GM04504 (cell line): Measurements from ENCODE around the gene TRPM3.

Source experiments
- DNase-seq: peaks from one replicate; pipeline ENCODE4 v3.0.0-alpha.2; 2012; ENCODE audit warnings: low read depth

Gene TRPM3

DNA sequence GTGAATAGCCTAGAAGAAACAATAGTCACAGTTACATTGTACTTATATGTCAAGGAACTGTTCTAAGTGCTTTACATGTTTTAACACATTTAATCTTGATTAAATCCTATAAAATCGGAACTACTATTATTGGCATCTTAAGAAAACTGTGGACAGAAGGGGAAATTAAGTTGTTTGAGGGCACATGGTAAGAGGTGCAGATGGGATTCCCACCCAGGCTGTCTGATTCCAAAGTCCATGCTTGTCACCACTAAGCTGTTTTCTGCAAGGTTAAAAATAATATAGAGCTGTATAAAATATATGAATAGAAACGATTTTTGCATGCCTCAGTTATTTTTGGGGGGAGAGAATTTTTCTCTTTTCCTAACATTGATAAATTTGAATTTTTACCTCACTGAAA is 512.4 kb downstream of the TRPM3 start:
- DNase-seq, result no peak

DNA sequence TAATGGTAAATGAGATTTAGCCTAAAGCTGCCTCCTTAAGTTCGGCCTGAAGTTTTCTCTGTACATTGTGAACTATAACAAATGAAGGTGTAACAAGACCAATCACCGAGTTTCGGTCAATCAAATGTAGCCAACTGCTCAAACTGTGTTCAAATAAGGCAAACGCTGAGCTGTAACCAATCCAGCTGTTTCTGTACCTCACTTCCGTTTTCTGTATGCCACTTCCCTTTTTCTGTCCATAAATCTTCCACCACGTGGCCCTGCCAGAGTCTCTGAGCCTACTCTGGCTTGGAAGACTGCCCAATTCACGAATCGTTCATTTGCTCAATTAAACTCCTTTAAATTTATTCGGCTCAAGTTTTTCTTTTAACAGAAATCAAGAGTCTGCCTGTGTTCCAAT is 513.5 kb downstream of the TRPM3 start:
- DNase-seq, result no peak

DNA sequence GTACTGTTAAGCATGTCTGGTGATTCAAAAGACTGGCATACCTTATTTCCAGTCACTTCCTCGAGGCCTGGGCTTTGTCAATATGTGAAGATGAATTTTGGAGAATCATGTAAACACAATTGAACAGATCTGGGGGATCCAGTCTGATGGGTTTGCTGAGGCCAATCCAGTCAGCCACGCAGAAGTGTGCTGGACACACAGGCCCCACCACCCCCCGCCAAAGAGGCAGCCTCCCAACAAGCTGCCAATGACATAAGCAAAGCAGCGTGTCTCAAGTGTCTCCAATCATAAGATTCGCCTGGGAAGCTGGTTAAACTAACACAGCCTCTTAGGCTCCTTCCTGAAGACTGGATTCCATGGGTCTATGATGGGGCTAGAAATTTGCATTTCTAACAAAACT is 514.1 kb downstream of the TRPM3 start:
- no peak for DNase-seq

DNA sequence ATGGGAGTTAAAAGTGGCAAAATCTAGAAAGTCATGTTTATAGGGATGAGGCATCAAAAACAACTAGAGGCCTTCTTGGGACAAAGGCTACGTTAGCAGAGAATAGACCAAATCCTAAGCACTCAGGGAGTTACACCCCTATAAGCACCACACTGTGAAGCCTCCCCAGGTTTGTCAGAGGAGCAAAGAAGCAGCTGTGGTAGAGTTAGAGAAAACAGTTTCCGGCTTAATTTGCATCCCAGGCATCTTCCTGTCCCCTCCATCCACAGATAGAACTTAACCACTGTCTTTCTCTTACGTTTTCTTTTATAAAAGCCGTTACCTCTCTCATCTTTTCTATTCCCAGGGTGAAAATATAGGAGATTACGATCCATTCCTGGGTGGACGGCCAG is 518.4 kb downstream of the TRPM3 start:
- no peak for DNase-seq

DNA sequence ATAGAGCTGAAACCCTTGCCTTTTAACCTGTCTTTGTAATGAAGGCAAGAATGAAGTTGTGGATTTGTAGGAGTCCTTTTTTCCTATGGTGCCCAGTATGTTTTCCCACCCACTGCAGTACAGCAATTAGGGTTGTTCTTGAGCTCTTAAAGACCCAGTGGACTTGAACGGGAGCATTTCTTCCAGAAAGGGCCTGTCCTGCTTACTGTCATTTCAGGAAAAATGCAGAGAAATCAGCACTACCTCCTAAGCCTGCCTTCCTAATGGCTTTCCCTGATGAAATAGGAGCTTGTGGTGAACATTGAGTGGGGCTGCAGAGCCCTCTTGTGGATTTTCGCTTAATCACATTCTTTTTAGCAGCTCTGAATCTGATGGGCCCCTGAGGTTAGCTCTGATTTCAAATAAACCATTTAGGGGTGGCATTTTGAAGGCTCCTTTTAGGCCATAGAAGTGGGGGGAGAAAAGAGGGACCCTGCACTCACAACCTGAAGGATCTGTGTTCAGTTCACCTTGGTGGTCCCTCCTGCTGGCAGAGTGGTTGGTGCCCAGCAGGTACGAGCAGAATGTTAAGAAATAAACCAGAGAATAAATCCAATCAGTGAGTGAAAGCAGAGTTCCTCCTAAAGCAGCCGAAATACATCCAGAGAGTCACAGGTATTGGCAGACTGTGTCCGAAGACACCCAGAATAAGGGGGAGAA is 519.0 kb downstream of the TRPM3 start:
- DNase-seq, result peak; percentile 68

DNA sequence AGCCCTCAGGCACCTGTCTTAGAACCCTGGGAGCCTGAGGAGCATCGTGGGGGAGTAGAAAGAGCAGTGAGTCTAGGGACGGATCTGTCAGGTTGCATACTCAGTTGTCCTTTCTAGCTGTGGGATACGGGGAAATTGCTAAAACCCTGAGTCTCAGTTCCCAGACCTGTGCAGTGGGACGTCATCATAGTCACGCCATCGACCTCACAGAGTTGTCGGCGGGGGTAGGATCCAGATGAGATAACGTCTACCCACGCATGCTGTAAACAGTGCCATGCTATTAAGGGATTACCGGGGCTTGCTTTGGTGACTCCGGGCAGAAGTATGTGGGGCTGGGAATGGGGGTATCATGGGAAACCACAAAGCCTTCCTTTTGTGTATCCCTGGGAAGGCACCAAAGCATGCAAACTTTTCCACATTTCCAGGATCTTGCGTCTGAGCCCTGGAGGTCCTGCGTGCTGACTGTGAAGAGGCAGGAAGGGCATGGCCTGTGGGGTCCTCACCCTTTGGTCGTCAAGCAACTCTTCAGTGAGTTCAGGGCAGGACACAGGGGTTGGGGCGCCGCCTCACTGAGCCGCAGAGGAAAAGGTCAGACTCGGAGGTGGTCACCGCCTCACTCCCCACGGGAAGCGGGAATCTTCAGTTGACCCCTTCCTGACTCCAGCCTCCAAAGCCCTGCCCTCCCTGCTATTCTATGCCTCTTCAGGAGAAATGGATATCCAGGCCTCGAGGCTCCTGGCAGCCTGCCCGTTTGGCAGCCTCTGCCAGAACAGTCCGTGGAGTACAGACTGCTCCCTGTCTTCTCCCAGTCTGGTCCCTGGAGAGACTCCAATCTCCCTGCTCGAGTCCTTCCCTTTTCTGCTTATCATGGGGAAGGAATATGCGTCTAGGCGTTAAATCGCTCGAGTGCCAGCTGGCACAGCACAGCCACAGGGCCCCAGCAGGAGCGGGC is 520.1 kb downstream of the TRPM3 start:
- peak; percentile 93 for DNase-seq

DNA sequence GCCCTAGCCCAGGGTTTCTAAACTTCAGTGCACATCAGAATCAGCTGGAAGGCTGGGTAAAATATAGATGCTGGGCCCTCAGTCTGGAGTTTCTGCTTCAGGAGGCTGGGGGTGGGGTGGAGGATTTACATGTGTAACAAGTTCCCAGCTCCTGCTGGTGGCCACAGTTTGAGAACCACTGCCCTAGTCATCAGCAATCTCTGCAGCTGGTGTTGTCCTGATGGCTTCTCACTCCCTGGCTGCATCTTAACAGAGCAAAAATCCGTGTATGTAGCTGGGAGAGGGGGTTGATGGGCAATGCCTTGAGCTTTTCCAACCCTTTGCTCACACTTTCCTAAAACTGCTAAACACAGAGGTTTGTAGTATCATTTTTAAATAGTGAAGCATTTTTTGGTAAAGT is 520.9 kb downstream of the TRPM3 start:
- DNase-seq, result peak; percentile 46

DNA sequence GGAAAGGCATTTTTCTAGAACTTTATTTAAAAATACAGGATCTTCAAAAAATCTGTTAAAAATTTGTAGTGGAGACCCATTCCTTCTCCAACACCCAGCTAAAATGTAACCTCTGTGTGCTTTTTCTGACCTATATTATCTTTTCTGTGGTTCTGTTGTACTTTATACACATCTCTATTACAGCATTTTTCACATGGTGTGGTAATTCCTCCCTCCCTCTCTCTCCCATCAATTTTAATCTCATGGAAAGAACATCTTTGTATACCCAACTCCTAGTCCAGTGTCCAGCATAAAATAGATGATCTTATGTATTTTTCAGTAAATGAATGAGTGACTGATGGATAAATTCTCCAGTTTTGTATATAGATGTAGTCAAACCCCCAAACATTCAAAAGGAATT is 523.5 kb downstream of the TRPM3 start:
- no peak for DNase-seq

DNA sequence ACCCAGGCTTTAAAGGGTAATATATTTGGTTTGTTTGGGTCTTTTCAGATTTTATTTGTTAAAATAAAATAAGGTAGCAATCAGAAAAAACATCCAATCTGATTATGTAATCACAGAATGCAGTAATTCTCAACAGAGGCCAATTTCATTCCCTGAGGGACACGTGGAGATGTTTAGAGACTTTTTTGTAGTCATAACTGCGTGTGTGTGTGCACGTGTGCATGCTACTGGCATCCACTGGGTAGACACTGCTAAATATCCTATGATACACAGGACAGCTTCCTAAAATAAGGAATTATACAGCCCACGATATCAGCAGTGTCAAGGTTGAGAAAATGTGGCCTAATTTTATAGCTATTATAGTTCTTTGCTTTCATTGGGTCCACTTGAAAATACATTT is 526.2 kb downstream of the TRPM3 start:
- DNase-seq, result no peak

DNA sequence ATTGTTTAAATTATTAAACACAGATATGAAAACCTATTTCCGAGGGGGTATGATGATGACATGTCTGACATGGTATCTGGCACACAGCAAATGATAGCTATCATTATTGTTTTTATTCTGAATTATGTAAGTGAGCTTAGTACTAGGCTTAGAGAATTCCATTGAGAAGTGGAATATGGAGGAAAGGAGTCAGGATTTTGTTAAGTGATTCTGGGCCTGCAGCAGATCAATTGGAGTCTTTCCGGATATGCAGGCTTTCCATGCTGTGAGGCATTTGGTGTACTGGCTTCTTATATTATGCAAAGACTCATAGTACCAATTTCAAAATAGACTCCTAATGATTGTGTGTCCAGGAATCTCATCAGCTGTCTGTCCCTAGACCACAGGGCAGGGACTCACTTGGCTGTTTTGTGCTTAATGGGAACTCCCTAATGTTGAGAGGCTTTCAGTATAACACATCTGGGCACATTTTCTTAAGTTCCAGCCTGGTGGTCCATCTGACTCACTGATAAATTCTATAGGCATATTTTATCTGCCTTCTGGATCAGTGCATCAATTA is 527.0 kb downstream of the TRPM3 start:
- DNase-seq, result no peak

DNA sequence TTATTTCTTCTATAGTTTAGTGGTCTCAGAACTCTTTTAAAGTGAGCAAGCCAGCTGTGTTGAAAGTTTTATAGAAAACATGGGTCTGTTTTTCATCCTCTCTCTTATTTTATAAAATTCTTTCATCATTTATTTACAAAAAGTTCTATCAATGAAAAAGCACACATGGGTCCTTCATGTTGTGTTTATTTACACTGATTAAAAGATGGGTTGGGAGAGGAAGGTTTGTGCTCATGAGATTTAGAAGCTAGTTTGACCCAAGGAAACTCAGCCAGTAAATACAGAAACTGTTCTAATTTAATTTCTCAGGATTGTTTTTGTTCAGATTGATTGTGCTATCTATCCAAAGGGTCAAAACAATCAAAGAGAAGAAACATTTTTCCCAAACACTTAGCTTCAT is 528.2 kb downstream of the TRPM3 start:
- no peak for DNase-seq

DNA sequence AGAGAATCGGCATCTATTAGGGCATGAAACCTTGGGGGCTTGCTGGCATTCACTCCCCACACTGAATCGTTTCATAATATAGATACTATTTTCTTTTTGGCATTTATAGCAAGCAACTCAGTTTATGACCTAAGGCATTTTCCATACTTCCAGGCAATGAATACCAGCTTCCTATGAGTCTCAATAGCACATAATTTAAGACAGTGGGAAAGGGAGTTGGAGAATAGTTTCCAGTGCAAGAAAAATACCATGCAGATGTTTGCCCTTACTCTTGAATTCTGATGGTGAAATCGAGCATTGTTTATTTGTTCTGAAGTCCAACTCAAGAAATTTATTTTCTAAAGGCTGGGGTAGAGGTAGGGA is 531.1 kb downstream of the TRPM3 start:
- peak; percentile 61 for DNase-seq

DNA sequence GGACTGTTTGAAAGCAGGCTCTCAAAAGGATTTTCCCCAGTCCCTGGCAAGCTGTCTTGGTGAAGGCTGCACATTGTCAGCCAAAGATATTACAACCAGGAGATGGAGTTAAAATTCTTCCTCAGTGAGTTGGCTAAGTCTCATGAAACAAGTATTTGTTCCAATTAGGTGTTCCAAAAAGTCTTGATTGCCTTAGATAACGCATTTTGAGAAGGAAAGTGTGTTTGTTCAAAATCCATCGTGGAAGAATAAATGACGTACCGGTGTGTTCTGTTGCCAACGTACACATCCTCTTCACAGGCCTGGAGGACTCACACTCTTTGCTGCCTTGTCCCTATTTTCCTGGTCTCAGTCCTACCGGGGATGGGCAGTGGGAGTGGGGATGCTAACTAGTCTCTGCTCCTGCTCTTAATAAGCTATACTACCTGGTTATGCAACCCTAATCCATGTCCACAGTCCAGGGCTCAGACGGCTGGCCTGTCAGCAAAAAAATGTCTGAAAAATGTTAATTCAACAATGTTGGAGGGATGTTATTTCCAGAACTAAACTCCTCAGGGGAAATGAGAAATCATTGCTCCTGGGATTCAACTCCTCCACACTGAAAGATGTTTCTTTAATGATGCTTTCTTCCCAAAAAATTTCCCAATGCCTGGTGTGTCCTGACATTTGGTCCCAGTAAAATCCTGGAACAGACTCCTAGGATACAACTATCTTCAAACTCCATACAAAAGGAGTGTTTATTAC is 531.7 kb downstream of the TRPM3 start:
- peak; percentile 67 for DNase-seq

DNA sequence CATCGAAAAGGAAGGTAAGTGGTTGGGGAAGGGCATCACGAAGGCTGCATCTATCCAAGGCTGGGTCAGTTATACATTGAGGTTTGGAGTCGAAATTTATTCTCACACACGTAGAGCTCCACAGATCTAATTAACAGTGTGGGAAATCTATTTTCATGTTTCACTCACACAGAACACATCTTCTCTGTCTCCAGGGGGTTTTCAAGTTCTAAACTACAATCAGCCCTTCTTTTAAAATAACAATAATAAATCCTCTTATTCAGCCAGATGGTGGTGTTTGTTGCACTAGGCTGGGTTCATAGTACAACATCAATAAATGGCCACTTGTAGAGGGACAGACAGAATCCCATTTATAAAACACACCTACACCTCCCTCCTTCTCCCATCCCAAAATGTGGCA is 532.4 kb downstream of the TRPM3 start:
- no peak for DNase-seq

DNA sequence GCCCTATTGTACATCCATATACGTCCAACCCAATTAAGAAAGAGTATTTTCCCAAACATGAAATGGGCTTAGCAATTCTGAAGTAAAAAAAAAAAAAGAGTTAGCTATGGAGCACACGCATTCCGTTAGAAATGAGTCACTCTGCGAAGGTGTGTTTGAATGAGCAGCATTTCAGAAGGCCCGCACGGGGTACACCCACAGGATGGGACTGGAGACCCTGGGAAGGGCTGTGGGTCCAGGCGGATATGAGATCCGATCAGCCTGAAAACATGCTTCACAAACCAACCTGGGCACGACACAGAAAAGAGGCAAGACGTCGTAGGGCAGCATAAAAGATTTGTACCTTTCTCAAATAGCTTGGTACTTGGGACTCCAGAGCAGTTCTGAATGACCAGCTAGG is 533.0 kb downstream of the TRPM3 start:
- no peak for DNase-seq

DNA sequence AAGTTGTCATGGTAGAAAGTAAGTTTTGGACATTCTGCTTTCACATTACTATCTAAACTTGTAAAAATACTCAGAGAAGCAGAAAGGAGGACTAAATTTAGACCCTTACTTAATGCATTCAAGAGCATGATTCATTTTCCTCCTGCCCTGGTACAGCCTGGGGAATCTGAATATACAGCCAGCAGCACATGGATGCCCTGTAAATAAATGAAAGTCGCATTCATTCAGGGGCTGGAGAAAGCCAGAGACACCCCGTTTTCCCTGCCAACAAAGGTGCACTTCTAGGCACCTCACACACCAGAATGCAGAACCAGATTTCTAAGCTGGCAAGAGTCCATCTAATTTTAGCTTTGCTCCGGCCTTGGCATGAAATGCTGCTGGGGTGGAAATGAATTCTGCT is 534.2 kb downstream of the TRPM3 start:
- peak; percentile 59 for DNase-seq

DNA sequence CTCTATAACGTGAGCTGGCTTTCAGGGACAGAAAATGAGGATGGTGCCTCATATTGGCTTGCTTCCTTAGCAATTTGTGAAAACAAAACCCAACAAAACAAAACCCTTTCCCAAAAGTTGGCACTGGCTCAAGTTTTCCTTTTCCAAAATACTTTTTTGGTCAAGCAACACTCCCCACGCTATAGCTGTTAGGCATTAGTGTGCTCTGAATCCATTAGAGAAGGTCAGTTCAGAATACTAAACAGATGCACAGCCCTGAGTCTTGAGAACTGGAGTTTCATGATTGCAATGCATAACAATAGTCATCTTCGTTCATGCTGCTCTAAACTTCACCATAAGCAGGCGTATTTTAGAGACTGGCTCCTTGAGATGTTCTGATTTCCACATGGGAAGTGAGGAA is 534.9 kb downstream of the TRPM3 start:
- DNase-seq, result no peak

DNA sequence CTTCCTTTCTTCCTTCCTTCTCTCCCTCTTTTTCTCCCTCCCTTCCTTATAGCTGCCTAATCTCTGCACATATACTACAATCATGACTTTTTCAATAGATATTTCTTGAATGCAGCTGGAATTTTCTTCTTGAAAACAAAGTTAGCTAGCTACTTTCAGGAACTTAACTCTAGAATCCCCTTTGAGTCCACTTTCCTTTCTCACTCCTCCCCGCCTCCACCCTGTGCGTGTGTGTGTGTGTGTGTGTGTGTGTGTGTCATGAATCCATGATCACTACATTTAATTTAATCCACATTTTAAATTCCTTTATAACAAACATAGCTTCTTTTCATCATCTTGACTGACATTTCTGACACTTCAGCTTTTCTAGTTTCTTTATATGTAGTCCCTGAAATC is 539.5 kb downstream of the TRPM3 start:
- DNase-seq, result no peak

DNA sequence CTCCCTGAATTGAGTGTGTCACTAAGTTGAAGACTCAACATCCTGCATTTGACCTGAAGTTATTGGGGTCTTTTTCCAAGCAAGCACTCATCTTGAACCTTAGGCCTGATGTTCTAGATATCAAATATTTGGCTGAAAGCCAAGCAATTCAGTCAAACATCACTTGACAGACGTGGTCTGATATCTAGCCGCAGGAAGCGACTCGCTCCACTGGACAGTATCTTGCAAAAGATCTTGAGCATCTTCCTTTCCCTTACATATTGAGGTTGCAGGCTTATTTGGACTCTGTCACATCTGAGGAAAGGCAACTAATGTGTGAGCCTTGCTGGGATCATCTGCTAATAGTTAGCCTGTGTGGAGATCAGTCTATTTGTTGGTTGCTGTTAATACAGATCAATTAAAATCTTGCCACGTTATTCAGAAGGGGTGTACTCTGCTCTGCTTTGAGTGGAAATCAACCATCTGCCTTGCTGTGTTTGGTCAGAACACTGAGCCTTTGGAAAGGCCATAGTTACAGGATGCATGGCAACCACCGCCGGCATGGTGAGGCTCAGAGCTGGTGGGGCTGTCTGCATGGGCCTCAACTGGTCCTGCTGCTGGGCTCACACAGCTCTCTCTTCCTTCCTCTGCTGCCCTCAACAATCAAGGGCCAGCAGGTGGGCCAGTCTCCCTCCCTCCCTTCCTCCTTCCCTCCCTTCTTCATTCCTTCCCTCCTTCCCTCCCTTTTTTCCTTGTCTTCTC is 540.0 kb downstream of the TRPM3 start:
- no peak for DNase-seq

DNA sequence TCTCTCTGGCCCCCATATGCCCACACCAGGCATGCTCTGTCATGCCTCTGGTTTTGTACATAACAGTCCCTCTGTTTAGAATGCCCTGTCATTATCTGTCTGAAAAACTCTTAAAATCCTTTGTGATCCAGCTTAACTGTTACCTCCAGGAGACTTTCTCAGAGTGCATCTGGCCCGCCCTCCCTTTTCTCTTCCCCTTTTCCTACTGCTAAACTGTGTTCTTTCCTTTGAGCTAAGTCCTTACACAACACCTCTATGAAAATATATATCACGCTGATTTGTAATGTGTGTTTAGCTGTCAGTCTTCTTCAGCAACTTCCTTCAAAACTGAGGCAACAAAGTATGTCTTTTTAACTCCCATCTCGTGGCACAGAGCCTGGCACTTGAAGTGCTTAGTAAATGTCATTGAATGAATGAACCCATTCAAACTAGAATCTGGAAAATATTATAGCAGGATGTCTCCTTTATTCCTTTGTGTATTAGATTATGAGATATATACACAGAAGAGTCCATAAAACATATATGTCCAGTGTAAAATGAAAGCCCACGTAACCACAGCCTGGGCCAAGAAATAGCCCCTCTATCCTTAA is 540.7 kb downstream of the TRPM3 start:
- DNase-seq, result no peak

DNA sequence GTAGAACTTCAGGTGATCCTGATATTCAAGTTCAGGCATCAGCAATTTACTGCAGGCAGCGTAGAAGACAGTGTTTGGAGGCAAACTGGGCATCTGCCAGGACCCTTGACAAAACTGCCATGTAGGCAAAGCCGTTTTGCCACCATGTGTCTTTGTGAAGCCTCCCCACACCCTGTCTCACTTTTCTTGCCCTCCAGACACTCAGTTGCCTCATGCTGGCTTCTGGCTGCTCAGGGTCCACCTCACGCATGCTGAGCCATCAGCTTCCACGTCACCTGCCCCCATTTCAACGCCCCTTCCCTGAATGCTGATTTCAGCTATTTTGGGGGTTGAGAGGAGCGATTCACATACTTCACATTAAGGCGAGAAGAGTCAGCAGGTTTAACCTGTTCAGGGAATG is 541.7 kb downstream of the TRPM3 start:
- DNase-seq, result no peak
